Measurements from ENCODE around the gene LDLRAD4. TPM values are rescaled to one million over a fixed set of nuclear protein-coding genes. Genes with fewer than 3 reads are reported as not detected.

Gene LDLRAD4
- total RNA-seq, 2 experiments from 2014 or later: 37.3 to 38.5 TPM

DNA sequence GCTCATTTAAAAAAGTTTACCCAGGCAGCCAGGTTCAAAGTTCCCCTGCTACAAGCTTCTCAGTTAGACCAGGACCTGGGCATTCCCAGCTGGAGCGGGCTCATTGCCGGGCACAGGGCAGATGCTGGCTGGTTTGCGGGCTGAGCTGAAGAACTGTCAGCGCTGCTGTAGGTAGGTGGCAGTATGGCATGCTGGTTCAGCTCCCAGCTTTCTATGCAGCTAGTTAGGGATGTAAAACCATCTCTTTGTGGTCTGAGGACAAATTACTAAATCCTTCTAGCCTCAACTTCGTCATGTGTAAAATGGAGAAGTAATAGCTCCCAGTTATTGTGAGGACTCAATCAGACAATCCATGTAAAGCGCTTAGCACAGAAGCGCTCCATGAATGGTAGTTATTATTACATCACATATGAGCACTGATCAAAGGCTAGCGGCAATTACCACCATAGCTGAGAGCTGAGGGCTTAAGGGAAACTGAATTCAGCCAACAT is 2.4 kb upstream of the LDLRAD4 start:
- ATAC-seq: peak; percentile 58
- TF ChIP-seq, protein P1, sequence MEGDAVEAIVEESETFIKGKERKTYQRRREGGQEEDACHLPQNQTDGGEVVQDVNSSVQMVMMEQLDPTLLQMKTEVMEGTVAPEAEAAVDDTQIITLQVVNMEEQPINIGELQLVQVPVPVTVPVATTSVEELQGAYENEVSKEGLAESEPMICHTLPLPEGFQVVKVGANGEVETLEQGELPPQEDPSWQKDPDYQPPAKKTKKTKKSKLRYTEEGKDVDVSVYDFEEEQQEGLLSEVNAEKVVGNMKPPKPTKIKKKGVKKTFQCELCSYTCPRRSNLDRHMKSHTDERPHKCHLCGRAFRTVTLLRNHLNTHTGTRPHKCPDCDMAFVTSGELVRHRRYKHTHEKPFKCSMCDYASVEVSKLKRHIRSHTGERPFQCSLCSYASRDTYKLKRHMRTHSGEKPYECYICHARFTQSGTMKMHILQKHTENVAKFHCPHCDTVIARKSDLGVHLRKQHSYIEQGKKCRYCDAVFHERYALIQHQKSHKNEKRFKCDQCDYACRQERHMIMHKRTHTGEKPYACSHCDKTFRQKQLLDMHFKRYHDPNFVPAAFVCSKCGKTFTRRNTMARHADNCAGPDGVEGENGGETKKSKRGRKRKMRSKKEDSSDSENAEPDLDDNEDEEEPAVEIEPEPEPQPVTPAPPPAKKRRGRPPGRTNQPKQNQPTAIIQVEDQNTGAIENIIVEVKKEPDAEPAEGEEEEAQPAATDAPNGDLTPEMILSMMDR (IDR thresholded peaks at IDR 0.05): peak; percentile 78
- intact Hi-C loops (cut with micrococcal nuclease): loop anchor here (5.0 to 10.0 kb wide), 4 partner anchors 51 to 416 kb away; no protein-coding TSS in a partner anchor
- H3K27me3 Mint-ChIP-seq: peaks cover 13% of the 10 kb centered on the region
- no peaks in the 10 kb centered on the region for H3K9me3 Mint-ChIP-seq
- H3K4me1 Mint-ChIP-seq (ENCODE audit: low read depth): peaks cover 29% of the 10 kb centered on the region
- peak; percentile 76 for DNase-seq
- H3K36me3 Mint-ChIP-seq (ENCODE audit: low read depth): no peaks in the 10 kb centered on the region
- CTCF ChIA-PET: interaction anchor here (0.7 to 2.4 kb wide), 74 partner anchors 9 to 495 kb away, joined by 3 to 18 read pairs (median 4); no protein-coding TSS in a partner anchor
- peak overlapping the region; percentile 73 for H3K4me3 Mint-ChIP-seq
- POLR2A ChIA-PET: interaction anchor here (0.9 to 2.3 kb wide), 7 partner anchors 97 to 510 kb away, joined by 3 to 10 read pairs (median 4); partner anchors contain the start of genes FAM210A and RNMT
- H3K27ac Mint-ChIP-seq: peak overlapping the region; percentile 85

DNA sequence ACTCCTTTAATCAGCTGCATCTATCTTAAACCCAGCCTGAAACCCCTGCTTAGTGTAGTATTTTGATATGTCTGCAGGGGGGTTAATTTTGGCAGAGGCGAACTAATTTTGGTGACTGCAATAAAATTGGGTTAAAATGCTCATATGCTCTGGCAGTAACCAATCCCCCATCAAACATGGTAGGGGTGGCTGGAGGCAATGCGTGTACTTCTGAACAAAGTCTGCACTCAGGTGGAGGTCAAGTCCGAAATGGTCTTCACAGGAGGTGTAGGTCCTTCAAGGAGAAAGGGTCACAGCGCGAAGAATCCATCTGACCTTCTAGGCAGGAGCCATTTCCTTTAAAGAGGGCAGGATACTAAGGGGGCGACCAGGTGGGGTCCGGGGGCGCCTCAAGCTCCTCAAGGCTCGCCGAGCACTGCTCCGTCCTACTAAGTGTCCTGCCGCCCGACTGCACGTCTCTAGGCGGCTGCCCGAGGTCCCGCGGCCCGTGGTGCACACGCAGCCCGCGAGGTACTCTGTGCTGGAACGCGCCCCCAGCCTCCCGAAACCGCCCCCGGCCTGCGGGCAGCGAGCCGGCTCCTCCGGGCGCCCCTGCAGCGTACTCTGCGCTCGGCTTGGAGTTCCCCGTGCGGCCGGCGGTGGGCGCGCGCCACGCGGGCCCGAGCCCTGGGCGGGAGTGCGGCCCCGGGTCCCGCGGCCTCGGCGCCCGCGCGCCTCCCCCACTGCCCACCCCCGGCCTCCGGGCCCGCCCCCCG is 1.7 kb upstream of the LDLRAD4 start:
- TF ChIP-seq, protein P1 (IDR thresholded peaks at IDR 0.05): no peak
- DNase-seq: peak; percentile 61
- Mint-ChIP-seq H3K36me3 (ENCODE audit: low read depth) (no peaks in the 10 kb centered on the region), H3K27ac (peak overlapping the region; percentile 85), H3K4me1 (ENCODE audit: low read depth) (peaks cover 34% of the 10 kb centered on the region), H3K4me3 (peak overlapping the region; percentile 73), H3K27me3 (peaks cover 13% of the 10 kb centered on the region), H3K9me3 (no peaks in the 10 kb centered on the region)
- ChIA-PET POLR2A (interaction anchor here (0.9 to 2.3 kb wide), 8 partner anchors 96 to 509 kb away, joined by 3 to 10 read pairs (median 4); partner anchors contain the start of genes FAM210A and RNMT), CTCF (interaction anchor here (0.7 to 2.4 kb wide), 70 partner anchors 8 to 494 kb away, joined by 3 to 18 read pairs (median 4); no protein-coding TSS in a partner anchor)
- intact Hi-C loops (cut with micrococcal nuclease): loop anchor here (5.0 to 10.0 kb wide), 4 partner anchors 50 to 415 kb away; no protein-coding TSS in a partner anchor
- ATAC-seq: peak; percentile 55

DNA sequence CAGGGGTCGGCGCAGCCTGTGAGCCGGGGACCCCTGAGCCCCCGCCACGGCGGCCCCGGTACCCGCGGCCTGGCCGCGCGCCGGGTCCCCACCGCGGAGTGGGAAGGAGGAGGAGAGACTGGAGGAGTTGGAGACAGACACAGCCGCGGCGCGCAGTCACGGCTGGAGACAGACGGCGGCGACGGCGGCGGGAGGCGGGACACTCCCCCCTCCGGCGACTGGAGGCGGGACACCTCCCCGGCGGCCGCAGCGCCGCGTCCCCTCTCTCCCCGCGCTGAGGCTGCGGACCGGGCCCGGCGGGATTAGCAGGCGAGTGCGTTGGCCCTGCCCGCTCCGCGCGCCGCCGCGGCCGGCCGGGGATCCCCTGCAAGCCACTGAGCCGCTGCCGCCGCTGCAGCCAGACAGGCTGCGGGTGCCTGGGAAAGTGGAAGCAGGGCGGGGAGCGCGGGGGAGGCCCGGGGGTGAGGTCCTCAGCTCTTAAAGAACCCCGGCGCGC is 1.0 kb upstream of the LDLRAD4 start:
- peaks cover 38% of the 10 kb centered on the region for H3K4me1 Mint-ChIP-seq (ENCODE audit: low read depth)
- peaks cover under 1% of the 10 kb centered on the region for H3K36me3 Mint-ChIP-seq (ENCODE audit: low read depth)
- H3K27ac Mint-ChIP-seq: no peak overlapping the region
- H3K27me3 Mint-ChIP-seq: peaks cover 13% of the 10 kb centered on the region
- H3K9me3 Mint-ChIP-seq: no peaks in the 10 kb centered on the region
- intact Hi-C loops (cut with micrococcal nuclease): loop anchor here (5.0 to 10.0 kb wide), 4 partner anchors 50 to 415 kb away; no protein-coding TSS in a partner anchor
- TF ChIP-seq, protein P1 (IDR thresholded peaks at IDR 0.05): no peak
- peak overlapping the region; percentile 31 for H3K4me3 Mint-ChIP-seq
- POLR2A ChIA-PET: interaction anchor here (1.0 to 2.3 kb wide), 4 partner anchors 48 to 345 kb away, joined by 3 to 14 read pairs (median 8); no protein-coding TSS in a partner anchor
- CTCF ChIA-PET: interaction anchor here (0.7 to 2.4 kb wide), 9 partner anchors 25 to 341 kb away, joined by 3 to 18 read pairs (median 6); no protein-coding TSS in a partner anchor
- peak; percentile 69 for DNase-seq
- peak; percentile 40 for ATAC-seq

DNA sequence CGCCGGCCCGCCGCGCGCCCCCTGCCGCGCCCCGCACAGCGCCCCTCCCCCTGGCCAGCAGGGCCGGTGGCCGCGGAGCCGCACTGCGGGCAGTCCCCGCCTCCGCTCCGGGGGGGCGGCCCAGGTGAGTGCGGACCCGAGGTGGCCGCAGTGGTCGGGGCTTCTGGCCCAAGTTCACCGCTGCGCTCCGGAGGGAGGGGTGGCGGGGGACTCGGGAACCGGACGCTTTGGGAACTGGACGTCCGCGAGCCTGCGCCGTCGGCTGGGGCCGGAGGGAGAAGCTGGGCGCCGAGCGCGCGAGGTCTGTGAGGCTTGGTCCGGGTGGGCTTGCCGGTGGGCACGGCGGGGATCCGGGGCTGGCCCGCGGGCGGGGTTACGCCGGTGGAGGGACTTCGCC is 591 bp upstream of the LDLRAD4 start:
- Mint-ChIP-seq H3K4me3 (peak overlapping the region; percentile 78), H3K4me1 (ENCODE audit: low read depth) (peaks cover 41% of the 10 kb centered on the region), H3K27me3 (peaks cover 13% of the 10 kb centered on the region), H3K27ac (no peak overlapping the region), H3K9me3 (no peaks in the 10 kb centered on the region), H3K36me3 (ENCODE audit: low read depth) (peaks cover 4% of the 10 kb centered on the region)
- no peak for ATAC-seq
- ChIA-PET CTCF (interaction anchor here (1.3 kb wide), 1 partner anchor 220 kb away, joined by 4 read pairs; no protein-coding TSS in a partner anchor), POLR2A (interaction anchor here (0.6 to 2.3 kb wide), 6 partner anchors 11 to 344 kb away, joined by 3 to 14 read pairs (median 4); no protein-coding TSS in a partner anchor)
- TF ChIP-seq, protein P1 (IDR thresholded peaks at IDR 0.05): no peak
- intact Hi-C loops (cut with micrococcal nuclease): loop anchor here (5.0 to 10.0 kb wide), 4 partner anchors 49 to 414 kb away; no protein-coding TSS in a partner anchor
- no peak for DNase-seq
